AG09319 (cell line): Measurements from ENCODE around the gene DPYSL4.

Source experiments
- DNase-seq: peaks from one replicate; pipeline ENCODE4 v3.0.0-alpha.2; 2010; ENCODE audit warnings: low read depth; ENCODE audit errors: extremely low read depth
- CTCF ChIP-seq: IDR thresholded peaks from 2 replicates; pipeline ENCODE4 v1.5.1; 2011; ENCODE audit warnings: low read depth, mild to moderate bottlenecking, inconsistent platforms, low read length, moderate library complexity

The DPYSL4 gene

GRCh38 chr10:132150777-132151176 is 36.0 kb upstream of the DPYSL4 start:
- no peak for TF ChIP-seq CTCF
- no peak for DNase-seq

- DNase-seq = no peak
- no peak for TF ChIP-seq CTCF
Observed at GRCh38 chr10:132151286-132151950, 35.3 kb upstream of the DPYSL4 start.

- no peak for DNase-seq
- TF ChIP-seq CTCF = no peak
Observed at GRCh38 chr10:132151951-132152505, 34.7 kb upstream of the DPYSL4 start.

GRCh38 chr10:132152896-132153580 is 33.7 kb upstream of the DPYSL4 start:
- no peak for DNase-seq
- no peak for TF ChIP-seq CTCF

- no peak for TF ChIP-seq CTCF
- no peak for DNase-seq
Observed at GRCh38 chr10:132153616-132154217, 33.0 kb upstream of the DPYSL4 start.

GRCh38 chr10:132154440-132154839 is 32.3 kb upstream of the DPYSL4 start:
- DNase-seq = no peak
- no peak for TF ChIP-seq CTCF

GRCh38 chr10:132154931-132155330 is 31.8 kb upstream of the DPYSL4 start:
- no peak for DNase-seq
- no peak for TF ChIP-seq CTCF
